ENCODE data around the gene KNOP1.
"Not testable (repeated sequence)": the region's sequence is repeated elsewhere in the genome, so short reads cannot be mapped to it uniquely, and the experiment has no call there.

The KNOP1 gene

GRCh38 chr16:19680881-19681340 is 37.1 kb downstream of the KNOP1 start:
- no peak for DNase-seq

DNA sequence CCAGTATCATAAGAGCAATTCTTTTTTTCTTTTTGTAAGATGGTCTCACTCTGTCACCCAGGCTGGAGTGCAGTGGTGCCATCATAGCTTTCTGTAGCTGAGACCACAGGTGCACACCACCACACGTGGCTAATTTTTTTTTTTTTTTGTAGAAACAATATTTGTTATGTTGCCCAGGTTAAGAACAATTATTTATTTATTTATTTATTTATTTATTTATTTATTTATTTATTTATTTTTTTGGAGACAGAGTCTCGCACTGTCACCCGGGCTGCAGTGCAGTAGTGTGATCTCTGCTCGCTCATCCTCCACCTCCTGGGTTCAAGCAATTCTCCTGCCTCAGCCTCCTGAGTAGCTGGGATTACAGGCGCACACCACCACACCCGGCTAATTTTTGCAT is 38.7 kb downstream of the KNOP1 start:
- not testable (repeated sequence) for DNase-seq

DNA sequence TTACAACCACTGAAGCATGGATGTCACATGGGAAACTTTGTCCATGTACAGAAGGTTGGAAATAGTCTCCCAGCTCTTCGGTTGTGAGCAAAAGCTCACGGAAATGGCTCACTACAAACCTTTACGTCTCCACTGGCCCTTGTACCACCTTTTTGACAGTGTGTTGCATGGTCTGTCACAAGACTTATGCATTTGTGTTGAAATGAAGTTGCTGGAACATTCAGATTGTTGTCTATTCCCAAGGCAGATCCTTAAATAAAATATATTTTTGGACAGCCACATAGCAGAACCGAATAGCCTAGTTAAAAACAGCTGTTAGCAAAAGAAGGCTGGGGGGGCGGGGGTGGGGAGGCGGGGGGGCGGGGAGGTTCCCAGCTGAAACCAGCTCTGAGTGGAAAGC is 39.2 kb downstream of the KNOP1 start:
- no peak for DNase-seq

- no peak for DNase-seq
Observed at GRCh38 chr16:19677402-19677801, 40.6 kb downstream of the KNOP1 start.

DNA sequence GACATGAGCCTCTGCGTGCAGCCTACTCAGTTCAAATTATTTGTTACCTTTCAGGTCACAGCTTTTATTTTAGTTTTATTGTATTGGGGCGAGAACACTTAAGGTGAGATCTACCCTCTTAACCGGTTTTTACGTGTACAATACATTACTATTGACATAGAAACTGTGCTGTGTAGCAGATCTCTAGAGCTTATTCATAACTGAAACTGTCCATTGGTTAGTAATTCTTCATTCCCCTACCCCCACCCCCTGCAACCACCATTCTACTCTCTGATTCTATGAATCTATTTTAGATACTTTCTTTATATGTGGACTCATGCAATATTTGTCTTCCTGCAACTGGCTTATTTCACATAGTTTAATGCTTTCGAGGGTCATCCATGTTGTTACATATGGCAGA is 43.5 kb downstream of the KNOP1 start:
- no peak for DNase-seq

DNA sequence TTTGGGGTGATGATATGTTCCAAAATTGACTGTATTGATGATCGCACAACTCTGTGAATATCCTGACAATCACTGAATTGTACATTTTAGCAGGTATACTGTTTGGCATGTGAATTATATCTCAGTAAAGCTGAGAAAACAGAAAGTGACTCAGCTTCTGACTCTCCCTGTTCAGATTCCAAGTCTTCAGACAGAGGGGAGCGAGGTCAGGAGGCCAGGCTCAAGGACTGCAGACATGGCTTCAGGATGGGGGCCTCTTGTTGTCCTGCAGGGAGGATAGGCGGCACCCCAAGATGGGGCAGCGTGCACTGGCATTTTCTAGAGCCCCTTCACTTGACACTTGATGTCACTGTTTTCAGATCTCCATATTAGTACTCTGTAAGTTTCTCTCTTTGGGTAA is 45.6 kb downstream of the KNOP1 start:
- no peak for DNase-seq

DNA sequence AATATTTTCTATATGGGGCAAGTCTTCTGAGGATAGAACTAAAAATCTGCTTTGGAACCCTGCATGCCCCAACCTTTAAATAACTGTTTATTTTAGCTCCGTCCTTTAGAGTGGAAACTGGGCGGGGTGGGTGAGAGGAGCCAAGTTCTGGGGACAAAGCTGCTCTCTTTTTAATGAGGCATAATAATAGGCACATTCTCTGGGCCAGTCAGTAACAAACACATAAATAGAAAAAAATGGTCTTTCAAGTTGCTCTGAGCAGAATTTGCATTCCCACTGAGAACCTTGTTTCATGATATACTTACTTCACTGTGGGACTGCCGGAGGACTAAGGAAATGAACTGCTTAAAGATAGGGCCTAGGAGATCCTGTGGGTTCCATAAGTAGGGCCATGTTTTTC is 51.5 kb downstream of the KNOP1 start:
- no peak for DNase-seq

DNA sequence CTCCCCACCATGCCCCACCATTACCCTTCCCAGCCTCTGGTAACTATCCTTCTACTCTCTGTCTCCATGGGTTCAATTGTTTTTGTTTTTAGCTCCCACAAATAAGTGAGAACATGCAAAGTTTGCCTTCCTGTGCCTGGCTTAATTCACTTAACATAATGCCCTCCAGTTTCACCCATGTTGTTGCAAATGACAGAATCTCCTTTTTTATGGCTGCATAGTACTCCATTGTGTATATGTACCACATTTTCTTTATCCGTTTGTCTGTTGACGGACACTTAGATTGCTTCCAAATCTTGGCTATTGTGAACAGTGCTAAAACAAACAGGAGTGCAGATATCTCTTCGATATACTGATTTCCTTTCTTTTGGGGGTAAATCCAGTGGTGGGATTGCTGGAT is 52.7 kb downstream of the KNOP1 start:
- DNase-seq = not testable (repeated sequence)

- DNase-seq = no peak
Observed at GRCh38 chr16:19664166-19664565, 53.9 kb downstream of the KNOP1 start.

DNA sequence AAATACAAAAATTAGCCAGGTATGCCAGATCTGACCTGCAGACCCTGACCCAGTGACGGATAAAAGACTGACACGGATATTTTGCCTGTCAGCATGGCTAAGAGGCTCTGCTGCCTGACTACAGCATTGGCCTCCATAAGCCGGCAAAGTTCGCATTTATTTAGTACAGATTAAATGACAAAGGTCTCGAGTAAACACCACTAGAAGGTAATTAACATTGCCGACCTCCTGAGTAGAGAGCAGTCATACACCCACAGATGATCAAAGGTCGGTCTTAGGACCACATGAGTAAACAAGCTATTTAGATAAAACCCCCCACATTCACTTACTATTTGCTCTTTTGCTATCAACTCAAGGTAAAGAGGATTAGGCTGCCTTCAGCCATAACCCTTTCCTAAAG is 55.7 kb downstream of the KNOP1 start:
- no peak for DNase-seq

- no peak for DNase-seq
Observed at GRCh38 chr16:19660432-19660831, 57.6 kb downstream of the KNOP1 start.

DNA sequence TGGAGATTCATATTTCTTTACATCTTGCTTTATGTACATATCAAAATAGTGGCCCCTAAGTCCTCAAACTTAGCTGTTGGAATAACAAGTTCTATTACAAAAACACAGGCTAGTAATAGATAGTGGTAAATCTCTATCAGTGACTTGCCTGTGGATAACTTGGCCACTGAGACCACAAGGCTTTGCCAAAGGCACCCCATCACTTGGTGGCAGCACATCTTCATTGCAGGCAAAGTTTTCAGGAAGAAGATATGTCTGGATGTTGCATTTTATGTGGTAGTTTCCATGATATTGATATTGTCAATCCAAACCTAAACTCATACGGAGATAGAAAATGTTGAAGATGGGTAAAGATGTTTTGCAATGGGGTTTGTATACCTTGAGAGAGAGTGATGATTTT is 58.5 kb downstream of the KNOP1 start:
- no peak for DNase-seq

- DNase-seq = no peak
Observed at GRCh38 chr16:19657831-19658230, 60.2 kb downstream of the KNOP1 start.

GRCh38 chr16:19655242-19655777 is 62.7 kb downstream of the KNOP1 start:
- DNase-seq = no peak

GRCh38 chr16:19654147-19654546 is 63.9 kb downstream of the KNOP1 start:
- DNase-seq = no peak

All from activated CD4-positive, alpha-beta T cell treated with anti-CD3 and anti-CD28 coated beads, Interleukin-2, Interleukin-6, amounts not matched to agents 100 ng/mL and 50 ng/mL, durations not matched to agents 16 hours and 8 hours (primary cell).